Hepatocyte (in vitro differentiated cells): ENCODE measurements around the gene PGGT1B.

Source experiments
- EZH2 ChIP-seq: fragments of 200-600 bp; sonication (generic); IDR thresholded peaks from 2 replicates; pipeline ENCODE4 v1.6.1; 2016; ENCODE audit warnings: antibody characterized with exemption, mild to moderate bottlenecking, borderline replicate concordance
- TF ChIP-seq, protein P1 (sequence below): fragments of 200-600 bp; sonication (generic); IDR thresholded peaks from 2 replicates; pipeline ENCODE4 v1.5.1; 2016; ENCODE audit warnings: antibody characterized with exemption, mild to moderate bottlenecking; ENCODE audit not compliant: poor library complexity

DNA sequence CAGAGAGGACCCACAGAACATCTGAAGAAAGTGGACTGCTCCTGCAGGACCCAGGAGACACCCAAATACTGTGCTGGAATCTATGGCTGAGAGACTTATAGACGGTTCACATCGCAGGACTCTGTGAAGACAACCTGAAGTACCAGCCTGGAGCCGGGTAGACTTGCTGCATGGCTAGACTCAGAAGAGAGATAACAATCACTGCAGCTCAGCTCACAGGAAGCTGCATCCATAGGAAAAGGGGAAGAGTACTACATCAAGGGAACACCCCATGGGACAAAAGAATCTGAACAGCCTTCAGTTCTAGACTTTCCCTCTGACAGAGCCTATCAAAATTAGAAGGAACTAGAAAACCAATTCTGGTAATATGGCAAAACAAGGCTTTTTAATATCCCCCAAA, 66.5 kb downstream of the PGGT1B start:
- TF ChIP-seq, protein P1, sequence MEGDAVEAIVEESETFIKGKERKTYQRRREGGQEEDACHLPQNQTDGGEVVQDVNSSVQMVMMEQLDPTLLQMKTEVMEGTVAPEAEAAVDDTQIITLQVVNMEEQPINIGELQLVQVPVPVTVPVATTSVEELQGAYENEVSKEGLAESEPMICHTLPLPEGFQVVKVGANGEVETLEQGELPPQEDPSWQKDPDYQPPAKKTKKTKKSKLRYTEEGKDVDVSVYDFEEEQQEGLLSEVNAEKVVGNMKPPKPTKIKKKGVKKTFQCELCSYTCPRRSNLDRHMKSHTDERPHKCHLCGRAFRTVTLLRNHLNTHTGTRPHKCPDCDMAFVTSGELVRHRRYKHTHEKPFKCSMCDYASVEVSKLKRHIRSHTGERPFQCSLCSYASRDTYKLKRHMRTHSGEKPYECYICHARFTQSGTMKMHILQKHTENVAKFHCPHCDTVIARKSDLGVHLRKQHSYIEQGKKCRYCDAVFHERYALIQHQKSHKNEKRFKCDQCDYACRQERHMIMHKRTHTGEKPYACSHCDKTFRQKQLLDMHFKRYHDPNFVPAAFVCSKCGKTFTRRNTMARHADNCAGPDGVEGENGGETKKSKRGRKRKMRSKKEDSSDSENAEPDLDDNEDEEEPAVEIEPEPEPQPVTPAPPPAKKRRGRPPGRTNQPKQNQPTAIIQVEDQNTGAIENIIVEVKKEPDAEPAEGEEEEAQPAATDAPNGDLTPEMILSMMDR, result no peak
- TF ChIP-seq EZH2, result no peak
